Fibroblast of villous mesenchyme (primary cell): ENCODE measurements around the gene PDIA3. TPM values are rescaled to one million over a fixed set of nuclear protein-coding genes. Genes with fewer than 3 reads are reported as not detected.

Source experiments
- DNase-seq: peaks from one replicate; pipeline ENCODE4 v3.0.0-alpha.2; 2010; ENCODE audit warnings: low read depth
- H3K4me3 ChIP-seq: 2 replicates; pipeline ENCODE4 v1.5.1; 2011; ENCODE audit warnings: low read depth, mild to moderate bottlenecking, low read length
- CTCF ChIP-seq: IDR thresholded peaks from 2 replicates; pipeline ENCODE4 v1.5.1; 2012; ENCODE audit warnings: low read depth, mild to moderate bottlenecking, low read length; ENCODE audit not compliant: insufficient read depth
- total RNA-seq: library from RNA; depleted of rRNA; stranded (reverse); fragments of >200 nt; gene quantifications from 2 replicates; pipeline ENCODE4 v1.2.3, GENCODE V29; 2012

Gene PDIA3
- total RNA-seq, 1 donor, result 185 TPM

DNA sequence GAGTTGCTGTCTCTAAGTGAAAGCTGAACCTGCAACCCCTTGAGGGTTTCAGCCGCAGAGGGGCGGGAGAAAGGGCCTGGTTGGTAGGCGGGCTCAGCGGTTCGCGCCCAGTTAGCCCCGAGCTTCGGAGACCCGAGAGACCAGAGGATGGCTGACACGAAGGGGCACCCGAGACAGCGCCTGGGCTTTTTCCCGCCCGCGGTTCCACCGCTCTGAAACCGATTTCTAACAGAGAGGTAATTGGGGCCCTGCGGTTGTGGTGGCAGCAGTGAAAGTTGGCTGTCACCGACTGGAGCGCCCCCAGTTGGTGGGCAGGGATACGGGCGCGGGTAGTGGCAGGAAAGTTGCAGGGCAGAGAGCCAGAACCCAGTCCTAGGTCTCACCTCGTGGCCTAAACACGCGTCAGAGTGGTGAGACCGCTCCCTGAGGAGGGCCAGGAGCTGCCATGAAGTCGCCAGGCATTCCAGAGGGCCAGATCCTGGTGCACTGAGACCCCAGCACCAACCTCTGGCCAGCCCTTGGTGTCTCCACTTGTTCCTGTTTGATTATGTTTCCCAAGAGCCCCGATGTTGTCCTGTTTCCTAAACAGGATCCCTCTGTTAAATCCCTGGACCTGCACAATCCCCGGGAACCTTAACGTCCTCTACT lies 31.2 kb downstream of the PDIA3 start:
- peak; percentile 64 for TF ChIP-seq CTCF
- peak overlapping the region; percentile 74 for H3K4me3 ChIP-seq
- peak; percentile 78 for DNase-seq

- DNase-seq, result no peak
- no peak overlapping the region for H3K4me3 ChIP-seq
- no peak for TF ChIP-seq CTCF
Observed at GRCh38 chr15:43779016-43779415, 32.8 kb downstream of the PDIA3 start.

DNA sequence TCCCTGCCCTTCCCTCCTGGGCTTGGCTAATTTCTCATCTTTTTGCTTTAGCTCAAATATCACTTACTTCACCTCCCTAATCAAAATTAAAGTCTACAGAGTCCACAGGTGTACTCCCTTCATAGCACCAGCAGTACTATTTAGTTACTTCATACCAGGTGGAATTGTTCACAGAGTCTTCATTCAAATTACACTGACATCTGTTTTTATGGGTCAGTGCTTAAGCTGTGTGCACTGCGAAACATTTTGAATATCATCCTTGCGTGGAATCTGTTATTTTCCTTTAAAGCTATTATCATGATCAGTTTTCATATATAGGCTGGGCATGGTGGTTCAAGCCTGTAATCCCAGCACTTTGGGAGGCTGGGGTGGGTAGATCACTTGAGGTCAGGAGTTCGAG lies 43.2 kb downstream of the PDIA3 start:
- TF ChIP-seq CTCF, result no peak
- H3K4me3 ChIP-seq, result no peak overlapping the region
- no peak for DNase-seq

DNA sequence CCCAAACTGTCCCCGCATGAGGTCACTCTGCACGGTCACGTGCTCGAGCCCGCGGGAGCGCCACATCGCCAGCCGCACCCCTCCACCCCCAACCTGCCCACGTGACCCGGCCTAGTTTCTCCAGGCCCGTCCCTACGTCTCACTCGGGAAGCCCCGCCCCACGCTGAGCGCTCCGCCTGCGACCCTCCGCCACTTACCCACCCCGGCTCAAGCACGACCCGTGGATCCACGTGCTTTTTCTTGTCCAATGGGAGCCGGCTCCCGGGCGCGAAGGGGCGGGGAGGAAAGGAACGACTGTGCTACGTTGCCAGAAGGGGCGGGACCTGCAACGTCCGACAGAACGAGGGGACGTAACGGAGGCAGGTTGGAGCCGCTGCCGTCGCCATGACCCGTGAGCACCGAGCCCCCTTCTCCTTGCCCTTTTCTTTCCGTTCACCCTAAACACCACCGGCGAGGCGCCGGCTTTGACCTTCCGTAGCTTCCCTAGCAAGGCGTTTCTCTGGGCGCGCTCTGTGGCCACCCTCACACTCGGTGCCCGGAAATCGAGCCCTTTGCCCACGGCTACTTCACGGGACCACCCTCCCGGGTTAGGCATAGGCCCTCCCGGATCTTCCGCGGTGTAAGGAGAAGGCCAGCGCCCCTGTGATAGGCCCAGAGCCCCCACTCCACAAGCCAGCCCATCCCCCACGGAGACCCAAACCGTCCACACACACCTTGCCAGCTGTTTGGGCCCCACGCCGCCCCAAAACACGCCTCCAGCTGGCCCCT lies 45.9 kb downstream of the PDIA3 start, which contains the start of gene SERF2:
Gene SERF2 (plus strand): TSS at position 328 of the 768 bp plus-strand sequence. CDS start 57 bp downstream, at position 385.
- DNase-seq, result peak; percentile 100
- H3K4me3 ChIP-seq, result peak within 1 kb of the TSS; percentile 94
- TF ChIP-seq CTCF, result no peak

DNA sequence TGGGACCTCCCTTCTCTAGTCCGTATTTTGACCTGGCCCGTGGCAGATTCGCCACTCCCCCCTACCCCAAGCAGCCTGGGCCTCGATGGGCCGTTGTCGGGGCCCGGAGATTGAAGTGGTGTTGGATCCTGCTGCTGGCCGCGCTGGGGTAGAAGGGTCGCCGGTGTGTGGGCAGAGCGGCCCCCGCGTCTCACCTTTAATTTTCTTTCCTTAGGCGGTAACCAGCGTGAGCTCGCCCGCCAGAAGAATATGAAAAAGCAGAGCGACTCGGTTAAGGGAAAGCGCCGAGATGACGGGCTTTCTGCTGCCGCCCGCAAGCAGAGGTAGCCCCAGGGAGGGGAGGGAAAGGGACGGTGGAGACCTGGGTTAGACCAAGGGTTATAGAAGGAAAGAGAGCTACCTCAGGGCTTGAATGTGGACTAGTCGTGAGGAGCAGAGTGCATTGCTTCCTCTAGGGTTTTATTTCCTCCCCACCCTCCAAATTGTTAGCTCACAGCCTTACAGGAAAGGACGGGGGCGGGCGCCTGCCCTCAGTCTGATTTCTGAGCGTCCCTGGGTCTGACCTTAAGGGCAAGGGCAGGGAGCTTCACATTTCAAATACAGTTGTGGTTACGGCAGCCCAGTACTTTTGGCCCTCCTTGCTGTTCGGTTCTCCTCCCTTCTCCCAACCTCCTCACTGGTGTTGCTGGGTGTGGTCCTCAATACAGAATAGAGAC lies 46.7 kb downstream of the PDIA3 start:
- peak overlapping the region; percentile 94 for H3K4me3 ChIP-seq
- TF ChIP-seq CTCF, result peak; percentile 18
- peak; percentile 33 for DNase-seq

DNA sequence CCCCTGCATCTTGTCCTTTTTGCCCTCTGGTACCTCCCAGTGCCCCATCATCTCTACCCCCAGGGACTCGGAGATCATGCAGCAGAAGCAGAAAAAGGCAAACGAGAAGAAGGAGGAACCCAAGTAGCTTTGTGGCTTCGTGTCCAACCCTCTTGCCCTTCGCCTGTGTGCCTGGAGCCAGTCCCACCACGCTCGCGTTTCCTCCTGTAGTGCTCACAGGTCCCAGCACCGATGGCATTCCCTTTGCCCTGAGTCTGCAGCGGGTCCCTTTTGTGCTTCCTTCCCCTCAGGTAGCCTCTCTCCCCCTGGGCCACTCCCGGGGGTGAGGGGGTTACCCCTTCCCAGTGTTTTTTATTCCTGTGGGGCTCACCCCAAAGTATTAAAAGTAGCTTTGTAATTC lies 47.4 kb downstream of the PDIA3 start:
- peak overlapping the region; percentile 94 for H3K4me3 ChIP-seq
- DNase-seq, result no peak
- no peak for TF ChIP-seq CTCF
